T-helper 9 cell (primary cell): ENCODE data around the gene NME1.

Experiments
- DNase-seq: peaks from one replicate; pipeline ENCODE4 v3.0.0-alpha.2; 2020

The NME1 gene

DNA sequence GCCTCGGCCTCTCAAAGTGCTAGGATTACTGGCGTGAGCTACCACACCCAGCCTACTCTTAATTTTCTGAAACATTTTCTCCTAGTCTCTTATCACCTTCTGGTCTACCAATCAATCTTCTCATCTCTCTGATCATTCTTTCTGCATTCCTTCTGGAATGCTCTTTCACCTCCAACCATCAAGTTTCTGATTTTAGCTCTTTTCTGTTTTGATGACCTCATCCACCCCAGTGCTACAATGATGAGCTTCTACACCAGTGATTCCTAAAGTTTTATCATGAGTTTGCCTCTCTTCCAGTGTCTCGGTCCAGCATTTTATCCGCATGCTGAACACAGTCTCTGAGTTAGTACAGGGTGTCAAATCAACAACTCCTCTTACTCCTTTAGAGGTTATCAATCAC lies 44.4 kb downstream of the NME1 start:
- no peak for DNase-seq

GRCh38 chr17:51200295-51200694 lies 46.9 kb downstream of the NME1 start:
- no peak for DNase-seq

DNA sequence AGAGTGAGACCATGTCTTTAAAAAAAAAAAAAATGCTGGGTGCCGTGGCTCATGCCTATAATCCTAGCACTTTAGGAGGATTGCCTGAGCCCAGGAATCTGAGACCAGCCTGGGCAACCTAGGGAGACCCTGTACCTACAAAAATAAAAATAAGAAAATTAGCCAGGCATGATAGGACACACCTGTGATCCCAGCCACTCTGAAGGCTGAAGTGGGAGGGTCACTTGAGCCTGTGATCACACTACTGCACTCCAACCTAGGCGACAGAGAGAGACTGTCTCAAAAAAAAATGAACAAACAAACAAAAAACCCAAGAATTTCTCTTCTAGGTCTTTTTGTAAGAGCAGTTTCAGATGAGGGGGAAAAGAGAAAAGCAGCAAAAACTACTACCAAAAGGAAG lies 47.5 kb downstream of the NME1 start:
- no peak for DNase-seq

GRCh38 chr17:51203838-51204237 lies 50.5 kb downstream of the NME1 start:
- no peak for DNase-seq
